H1 (cell line): ENCODE results near the gene SLFN12. TPM values are rescaled to one million over a fixed set of nuclear protein-coding genes. Genes with fewer than 3 reads are reported as not detected.
"Not testable (repeated sequence)": the region's sequence is repeated elsewhere in the genome, so short reads cannot be mapped to it uniquely, and the experiment has no call there.

Experiments
- CTCF ChIA-PET: fragments of 300-600 bp; sonication (Branson Sonifier 250); formaldehyde crosslinking; loops from one replicate; lab custom pipeline; 2021; ENCODE audit not compliant: partially characterized antibody; lab: Charles Lee
- POLR2A ChIA-PET: fragments of 300-600 bp; sonication (Branson Sonifier 250); formaldehyde crosslinking; loops from one replicate; lab custom pipeline; 2021; ENCODE audit warnings: inconsistent platforms; ENCODE audit not compliant: partially characterized antibody; lab: Charles Lee
- DNase-seq, 2 experiments: peaks; one replicate each; pipeline versions ENCODE4 v3.0.0 to v3.0.0-alpha.2; 2010 to 2022; ENCODE audit warnings: low spot score in 2 of 2, low read depth in 1 of 2, mixed read lengths in 1 of 2
- FAIRE-seq: peaks from 2 replicates; lab custom pipeline; 2011; peaks lifted over from hg19 to GRCh38; lab: Jason Lieb, UNC
- H2AFZ ChIP-seq: 2 replicates; pipeline ENCODE4 v1.8.1; 2012; ENCODE audit warnings: low read length, inconsistent platforms
- H2AK5ac ChIP-seq: 2 replicates; pipeline ENCODE4 v1.6.1; 2013; ENCODE audit warnings: low read depth, low read length
- H2BK120ac ChIP-seq: replicated peaks from 2 replicates; pipeline ENCODE3; 2013; ENCODE audit warnings: low read depth, low read length, inconsistent platforms
- H2BK12ac ChIP-seq: 2 replicates; pipeline ENCODE4 v1.6.1; 2013; ENCODE audit warnings: low read depth, low read length
- H2BK15ac ChIP-seq: 2 replicates; pipeline ENCODE4 v1.6.1; 2013; ENCODE audit warnings: low read length
- H2BK20ac ChIP-seq: 2 replicates; pipeline ENCODE4 v1.6.1; 2013; ENCODE audit warnings: low read length
- H2BK5ac ChIP-seq: 2 replicates; pipeline ENCODE4 v1.6.1; 2013; ENCODE audit warnings: low read depth, low read length
- H3K14ac ChIP-seq: 2 replicates; pipeline ENCODE4 v1.6.1; 2013; ENCODE audit warnings: inconsistent platforms; ENCODE audit not compliant: insufficient read length
- H3K18ac ChIP-seq: 2 replicates; pipeline ENCODE4 v1.6.1; 2013; ENCODE audit warnings: low read length; ENCODE audit errors: extremely low read depth
- H3K23ac ChIP-seq: 2 replicates; pipeline ENCODE4 v1.6.1; 2013; ENCODE audit warnings: inconsistent platforms; ENCODE audit not compliant: insufficient read length
- H3K23me2 ChIP-seq: 2 replicates; pipeline ENCODE4 v1.6.1; 2013; ENCODE audit warnings: low read depth, low read length
- H3K27ac ChIP-seq: 2 replicates; pipeline ENCODE4 v1.6.1; 2011; ENCODE audit warnings: low read depth, low read length, inconsistent platforms
- H3K27me3 ChIP-seq, 4 experiments: replicated peaks in 1 of 4; 1 replicate in 1 of 4; 2 replicates in 3 of 4; pipeline versions ENCODE4 v1.6.1 to v1.8.1; 2011 to 2013; ENCODE audit warnings: low read length in 3 of 4, mild to moderate bottlenecking in 3 of 4, inconsistent platforms in 2 of 4, mixed read lengths in 2 of 4, moderate library complexity in 1 of 4; ENCODE audit not compliant: control insufficient read depth in 3 of 4, insufficient read depth in 3 of 4; ENCODE audit errors: extremely low read depth in 1 of 4
- H3K36me3 ChIP-seq, 4 experiments: 2 replicates each; pipeline versions ENCODE4 v1.6.1 to v1.8.1; 2011 to 2013; ENCODE audit warnings: mild to moderate bottlenecking in 4 of 4, low read length in 3 of 4, moderate library complexity in 2 of 4, control low read depth in 1 of 4, inconsistent platforms in 1 of 4; ENCODE audit not compliant: insufficient read depth in 4 of 4, control insufficient read depth in 2 of 4
- H3K4ac ChIP-seq: replicated peaks from 2 replicates; pipeline ENCODE3; 2013; ENCODE audit warnings: low read length, low read depth, mixed read lengths, inconsistent platforms; ENCODE audit not compliant: insufficient read length
- H3K4me1 ChIP-seq, 4 experiments: replicated peaks in 1 of 4; 1 replicate in 1 of 4; 2 replicates in 3 of 4; pipeline versions ENCODE4 v1.6.1 to v1.8.1; 2011 to 2013; ENCODE audit warnings: low read length in 3 of 4, inconsistent platforms in 2 of 4, mixed read lengths in 1 of 4; ENCODE audit not compliant: insufficient read depth in 4 of 4, control insufficient read depth in 3 of 4
- H3K4me2 ChIP-seq, 2 experiments: 2 replicates each; pipeline versions ENCODE4 v1.6.1 to v1.8.1; 2011 to 2013; ENCODE audit warnings: low read depth in 2 of 2, low read length in 2 of 2, control low read depth in 1 of 2, inconsistent platforms in 1 of 2, mild to moderate bottlenecking in 1 of 2; ENCODE audit not compliant: insufficient read depth in 1 of 2
- H3K4me3 ChIP-seq, 4 experiments: fragments of 200-600, 300-600 bp in 1 of 4; sonication (generic), shearing (Covaris generic), sonication (Bioruptor Twin) in 1 of 4; 2 replicates each; pipeline versions ENCODE4 v1.5.1 to v1.8.1; 2011 to 2016; ENCODE audit warnings: low read length in 4 of 4, low read depth in 3 of 4, control low read depth in 2 of 4, inconsistent platforms in 2 of 4, mild to moderate bottlenecking in 2 of 4, mixed read lengths in 1 of 4, moderate library complexity in 1 of 4; ENCODE audit not compliant: insufficient read depth in 2 of 4; ENCODE audit errors: extremely low read depth in 1 of 4
- H3K56ac ChIP-seq: replicated peaks from 2 replicates; pipeline ENCODE3; 2013; ENCODE audit warnings: low read depth, mild to moderate bottlenecking, mixed read lengths, low read length, inconsistent platforms; ENCODE audit not compliant: insufficient read length
- H3K79me1 ChIP-seq: 2 replicates; pipeline ENCODE4 v1.6.1; 2013; ENCODE audit warnings: low read depth, low read length, control low read depth
- H3K79me2 ChIP-seq, 2 experiments: 2 replicates each; pipeline versions ENCODE4 v1.6.1 to v1.8.1; 2012 to 2013; ENCODE audit warnings: low read length in 2 of 2, mild to moderate bottlenecking in 2 of 2, inconsistent platforms in 1 of 2; ENCODE audit not compliant: insufficient read depth in 2 of 2, control insufficient read depth in 1 of 2
- H3K9ac ChIP-seq, 4 experiments: replicated peaks in 1 of 4; 1 replicate in 1 of 4; 2 replicates in 3 of 4; pipeline versions ENCODE4 v1.6.1 to v1.8.1; 2011 to 2013; ENCODE audit warnings: low read depth in 3 of 4, low read length in 3 of 4, control low read depth in 2 of 4, mild to moderate bottlenecking in 2 of 4, moderate library complexity in 2 of 4, inconsistent platforms in 1 of 4; ENCODE audit errors: extremely low read depth in 1 of 4
- H3K9me3 ChIP-seq, 2 experiments: 2 replicates each; pipeline versions ENCODE4 v1.6.1 to v1.8.1; 2012 to 2013; ENCODE audit warnings: mild to moderate bottlenecking in 2 of 2, moderate library complexity in 2 of 2, control low read depth in 1 of 2, inconsistent platforms in 1 of 2, low read depth in 1 of 2, low read length in 1 of 2, mixed read lengths in 1 of 2; ENCODE audit not compliant: insufficient read depth in 2 of 2
- H4K20me1 ChIP-seq, 2 experiments: replicated peaks in 1 of 2; 2 replicates each; pipeline versions ENCODE3 to v1.8.1; 2011 to 2013; ENCODE audit warnings: inconsistent platforms in 2 of 2, low read length in 2 of 2, mild to moderate bottlenecking in 1 of 2; ENCODE audit not compliant: insufficient read depth in 2 of 2, control insufficient read depth in 1 of 2
- H4K5ac ChIP-seq: 2 replicates; pipeline ENCODE4 v1.6.1; 2013; ENCODE audit warnings: low read length, low read depth, mixed read lengths, inconsistent platforms; ENCODE audit not compliant: insufficient read length
- H4K8ac ChIP-seq: 2 replicates; pipeline ENCODE4 v1.8.0; 2013; ENCODE audit warnings: mild to moderate bottlenecking, moderate library complexity, low read length, inconsistent platforms; ENCODE audit not compliant: insufficient read depth; ENCODE audit errors: extremely low read depth
- H4K91ac ChIP-seq: replicated peaks from 2 replicates; pipeline ENCODE3; 2013; ENCODE audit warnings: low read length, mixed read lengths, inconsistent platforms; ENCODE audit not compliant: insufficient read length
- WGBS, 2 experiments: shearing (Covaris generic) in 1 of 2; methylation state at CpG; one replicate each; pipeline versions ENCODE4 v1.1.6 to v1.1.7; 2013 to 2015; ENCODE audit warnings: low lambda C conversion rate in 2 of 2, mixed read lengths in 2 of 2, inconsistent platforms in 1 of 2, low coverage in 1 of 2, missing lambda C conversion rate in 1 of 2; ENCODE audit not compliant: insufficient replicate concordance in 2 of 2, insufficient coverage in 1 of 2, insufficient read length in 1 of 2; ENCODE audit errors: extremely low coverage in 1 of 2, missing lambda C conversion rate in 1 of 2; 5-methylcytosine and 5-hydroxymethylcytosine counted together
- polyA plus RNA-seq, 7 experiments: library from polyadenylated mRNA; depleted of rRNA in 3 of 7; stranded (reverse) in 5 of 7; unstranded in 2 of 7; fragments of >200 nt in 5 of 7; fragments of 200-250 nt in 2 of 7; gene quantifications; 1 replicate in 5 of 7; 2 replicates in 1 of 7; 4 replicates in 1 of 7; pipeline versions ENCODE4 v1.2.1 to v1.2.3, GENCODE V29; 2011 to 2013; ENCODE audit warnings: missing spikeins in 2 of 7, mixed read lengths in 2 of 7
- total RNA-seq: library from RNA; stranded (reverse); fragmentation: NEBNext Ultra II Directional; extraction: Animal tissue kit (Norgen Biotek cat#: 25700); gene quantifications from 2 replicates; pipeline ENCODE4 v1.2.1, GENCODE V29; 2021

The SLFN12 gene
- total and polyA plus RNA-seq, 2 of the 8 experiments (the other 6 are each of a cell fraction or from before 2014, with no cell fraction given), result 1.6 to 10.7 TPM

- H2BK12ac ChIP-seq, H3K56ac ChIP-seq, CTCF ChIA-PET, H2BK120ac ChIP-seq, H2AFZ ChIP-seq, DNase-seq, H3K36me3 ChIP-seq, H4K5ac ChIP-seq, H3K4ac ChIP-seq, H2AK5ac ChIP-seq, H2BK5ac ChIP-seq, H3K79me1 ChIP-seq, H3K18ac ChIP-seq, H2BK20ac ChIP-seq, H4K91ac ChIP-seq, FAIRE-seq, H2BK15ac ChIP-seq, H3K27ac ChIP-seq, H3K23ac ChIP-seq, H3K14ac ChIP-seq, H3K9me3 ChIP-seq, H4K8ac ChIP-seq, H3K79me2 ChIP-seq, H3K4me2 ChIP-seq, H4K20me1 ChIP-seq, H3K4me3 ChIP-seq, H3K4me1 ChIP-seq, H3K23me2 ChIP-seq, H3K9ac ChIP-seq: not testable (repeated sequence)
- peaks cover 10 to 69% (median 40%) of the 10 kb centered on the region in 4 experiments for H3K27me3 ChIP-seq
- 82% methylated on average over 5 of the region's 5 CpGs; no CpG with 5 or more reads in 1 of the 2 experiments for WGBS, 2 experiments
- POLR2A ChIA-PET, result interaction anchor here (1.2 kb wide), 1 partner anchor 21 kb away, joined by 3 read pairs; the partner anchor contains the start of gene SLFN12
Measured at GRCh38 chr17:35454035-35454434, 21.7 kb upstream of the SLFN12 start.
